K562 (cell line): ENCODE data around the gene TMEM43. TPM values are rescaled to one million over a fixed set of nuclear protein-coding genes. Genes with fewer than 3 reads are reported as not detected.

Experiments
- BDP1 ChIP-seq: IDR thresholded peaks from 3 replicates; pipeline ENCODE4 v1.6.1; 2011; ENCODE audit not compliant: insufficient read length, insufficient read depth
- CHD1 ChIP-seq: fragments of 200-600 bp; sonication (generic); IDR thresholded peaks from one replicate; pipeline ENCODE4 v1.6.1; 2012; ENCODE audit warnings: mild to moderate bottlenecking, moderate library complexity, low read length, inconsistent platforms
- HDAC8 ChIP-seq: fragments of 450-650 bp; IDR thresholded peaks from 2 replicates; pipeline ENCODE4 v1.6.1; 2016; ENCODE audit warnings: mild to moderate bottlenecking, missing genetic modification characterization, moderate library complexity, missing compliant biosample characterization
- HNRNPL ChIP-seq: fragments of 200-400 bp; formaldehyde crosslinking; IDR thresholded peaks from 2 replicates; pipeline ENCODE4 v1.6.1; 2017; ENCODE audit warnings: low read depth, mild to moderate bottlenecking, low read length
- KDM4B ChIP-seq, 2 experiments: fragments of 450-650 bp in 1 of 2; sonication (generic) in 1 of 2; IDR thresholded peaks; 2 replicates each; pipeline ENCODE4 v1.6.1; 2016 to 2017; ENCODE audit warnings: borderline replicate concordance in 2 of 2, antibody characterized with exemption in 1 of 2, low read depth in 1 of 2, mild to moderate bottlenecking in 1 of 2
- MBD2 ChIP-seq: sonication (generic); IDR thresholded peaks from 2 replicates; pipeline ENCODE4 v1.6.1; 2016; ENCODE audit warnings: low read depth, borderline replicate concordance
- NCOR1 ChIP-seq: fragments of 450-650 bp; IDR thresholded peaks from 2 replicates; pipeline ENCODE4 v1.6.1; 2016; ENCODE audit warnings: mild to moderate bottlenecking, moderate library complexity
- NR2F6 ChIP-seq: fragments of 450-650 bp; formaldehyde crosslinking; IDR thresholded peaks from 2 replicates; pipeline ENCODE4 v1.4.0; 2020; ENCODE audit warnings: mild to moderate bottlenecking
- PCBP2 ChIP-seq: fragments of 200-400 bp; formaldehyde crosslinking; IDR thresholded peaks from 2 replicates; pipeline ENCODE4 v1.6.1; 2018; ENCODE audit warnings: low read length, low read depth, mild to moderate bottlenecking, moderate library complexity; ENCODE audit not compliant: poor library complexity, severe bottlenecking
- RB1 ChIP-seq: fragments of 450-650 bp; IDR thresholded peaks from 2 replicates; pipeline ENCODE4 v1.6.1; 2017; ENCODE audit warnings: low read depth, mild to moderate bottlenecking
- SRF ChIP-seq, 2 experiments: fragments of 250-450, 450-650 bp in 1 of 2; sonication (Bioruptor Pico) in 1 of 2; sonication (generic) in 1 of 2; formaldehyde crosslinking; IDR thresholded peaks; 2 replicates each; pipeline versions ENCODE4 v1.5.0 to v1.5.1; 2020 to 2022; ENCODE audit warnings: mild to moderate bottlenecking in 1 of 2, missing genetic modification reagents in 1 of 2
- STAT5B ChIP-seq: fragments of 250-450 bp; sonication (Bioruptor Pico); IDR thresholded peaks from 2 replicates; pipeline ENCODE4 v1.8.0; 2021; ENCODE audit warnings: mild to moderate bottlenecking, inconsistent platforms
- ZNF140 ChIP-seq: fragments of 250-450 bp; sonication (Bioruptor Pico); IDR thresholded peaks from 2 replicates; pipeline ENCODE4 v1.8.0; 2021; ENCODE audit warnings: moderate library complexity, mild to moderate bottlenecking, inconsistent platforms
- ZNF589 ChIP-seq: fragments of 200-800 bp; sonication (Bioruptor generic); IDR thresholded peaks from 2 replicates; pipeline ENCODE4 v1.6.1; 2016; ENCODE audit warnings: low read depth, missing genetic modification characterization, missing compliant biosample characterization
- ZNF644 ChIP-seq: fragments of 200-800 bp; sonication (Bioruptor generic); IDR thresholded peaks from 2 replicates; pipeline ENCODE4 v1.6.1; 2016; ENCODE audit warnings: low read depth, missing genetic modification characterization, missing compliant biosample characterization
- polyA plus RNA-seq, 8 experiments: library from polyadenylated mRNA; depleted of rRNA in 4 of 8; stranded (reverse) in 5 of 8; unstranded in 3 of 8; fragments of >200 nt; fragmentation: Nextera tagmentation in 2 of 8; fragmentation: Illumina TruSeq in 1 of 8; extraction: Ambion mirVana in 2 of 8; extraction: Trizol in 1 of 8; gene quantifications; 2 replicates each; pipeline versions ENCODE4 v1.2.1 to v1.2.3, GENCODE V29; 2011 to 2014; ENCODE audit warnings: inconsistent platforms in 1 of 8, missing spikeins in 1 of 8
- total RNA-seq, 7 experiments: library from RNA; depleted of rRNA in 6 of 7; stranded (reverse); fragments of >200 nt in 6 of 7; fragmentation: Illumina TruSeq in 2 of 7; extraction: Trizol in 2 of 7; gene quantifications; 2 replicates each; pipeline versions ENCODE4 v1.2.1 to v1.2.3, GENCODE V29; 2011 to 2021; ENCODE audit warnings: low replicate concordance in 1 of 7
- TF ChIP-seq, protein P1 (sequence below): fragments of 450-650 bp; IDR thresholded peaks from 2 replicates; pipeline ENCODE4 v1.6.1; 2018; ENCODE audit not compliant: partially characterized antibody
- TF ChIP-seq, protein P2 (sequence below): fragments of 250-450 bp; sonication (Bioruptor Pico); IDR thresholded peaks from 2 replicates; pipeline ENCODE4 v1.5.0; 2021; ENCODE audit warnings: mild to moderate bottlenecking, moderate library complexity
- TF ChIP-seq, protein P3 (sequence below): fragments of 250-450 bp; sonication (Bioruptor Pico); IDR thresholded peaks from 2 replicates; pipeline ENCODE4 v1.4.0; 2020

The TMEM43 gene
- total and polyA plus RNA-seq, 9 of the 15 experiments (the other 6 are each of a cell fraction or from before 2014, with no cell fraction given): 16.7 to 46.1 (median 35.7) TPM

DNA sequence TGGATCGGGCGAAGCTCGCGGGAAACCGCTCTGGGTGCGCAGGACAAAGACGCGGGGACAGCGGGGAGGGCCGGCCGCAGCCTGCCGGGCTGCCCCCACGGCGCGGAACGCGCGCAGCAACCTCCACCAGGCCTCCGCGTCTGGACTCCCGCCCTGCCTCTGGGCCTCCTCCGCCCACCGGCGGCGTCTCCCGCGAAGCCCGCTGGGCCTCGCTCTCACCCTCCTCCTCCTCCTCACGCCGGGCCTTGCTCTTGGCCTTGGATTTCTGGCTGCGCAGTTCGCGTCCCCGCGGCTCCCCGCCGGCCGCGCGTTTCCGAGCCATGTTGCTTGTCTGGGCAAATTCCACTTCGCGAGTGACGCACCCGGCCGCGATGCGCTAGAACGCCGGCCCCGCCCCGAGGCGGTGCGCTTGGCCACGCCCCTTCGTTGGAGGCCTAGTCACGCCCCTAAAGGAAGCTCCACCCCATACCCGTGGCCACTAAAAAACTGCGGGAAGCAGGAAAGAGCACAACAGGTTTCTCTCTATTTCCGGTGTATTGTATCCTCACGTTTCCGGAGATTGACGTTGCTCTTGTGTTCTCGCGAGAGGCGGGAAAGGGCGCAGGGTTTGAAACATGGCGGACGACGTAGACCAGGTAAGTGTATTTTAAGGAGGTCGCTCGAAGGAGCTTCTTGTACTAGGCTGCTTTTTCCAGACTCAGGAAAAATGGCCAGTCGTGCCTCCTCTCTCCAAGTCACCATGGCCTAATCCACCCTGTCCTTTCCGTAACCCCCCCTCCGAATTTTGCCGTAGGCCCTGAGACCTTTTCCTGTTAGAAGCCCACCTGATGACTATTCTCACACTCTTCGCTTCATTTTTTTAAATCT, 53.6 kb downstream of the TMEM43 start, which contains the start of the genes LSM3 and XPC (continued):
- TF ChIP-seq PCBP2: no peak
- no peak for TF ChIP-seq BDP1
- peak in 1 of 2 experiments; percentile 84; a peak in 2 of 4 replicates for TF ChIP-seq SRF (CRISPR knock-in tag; IDR thresholded peaks at IDR 0.05)
- no peak for TF ChIP-seq HDAC8 (tag)
- TF ChIP-seq, protein P1, sequence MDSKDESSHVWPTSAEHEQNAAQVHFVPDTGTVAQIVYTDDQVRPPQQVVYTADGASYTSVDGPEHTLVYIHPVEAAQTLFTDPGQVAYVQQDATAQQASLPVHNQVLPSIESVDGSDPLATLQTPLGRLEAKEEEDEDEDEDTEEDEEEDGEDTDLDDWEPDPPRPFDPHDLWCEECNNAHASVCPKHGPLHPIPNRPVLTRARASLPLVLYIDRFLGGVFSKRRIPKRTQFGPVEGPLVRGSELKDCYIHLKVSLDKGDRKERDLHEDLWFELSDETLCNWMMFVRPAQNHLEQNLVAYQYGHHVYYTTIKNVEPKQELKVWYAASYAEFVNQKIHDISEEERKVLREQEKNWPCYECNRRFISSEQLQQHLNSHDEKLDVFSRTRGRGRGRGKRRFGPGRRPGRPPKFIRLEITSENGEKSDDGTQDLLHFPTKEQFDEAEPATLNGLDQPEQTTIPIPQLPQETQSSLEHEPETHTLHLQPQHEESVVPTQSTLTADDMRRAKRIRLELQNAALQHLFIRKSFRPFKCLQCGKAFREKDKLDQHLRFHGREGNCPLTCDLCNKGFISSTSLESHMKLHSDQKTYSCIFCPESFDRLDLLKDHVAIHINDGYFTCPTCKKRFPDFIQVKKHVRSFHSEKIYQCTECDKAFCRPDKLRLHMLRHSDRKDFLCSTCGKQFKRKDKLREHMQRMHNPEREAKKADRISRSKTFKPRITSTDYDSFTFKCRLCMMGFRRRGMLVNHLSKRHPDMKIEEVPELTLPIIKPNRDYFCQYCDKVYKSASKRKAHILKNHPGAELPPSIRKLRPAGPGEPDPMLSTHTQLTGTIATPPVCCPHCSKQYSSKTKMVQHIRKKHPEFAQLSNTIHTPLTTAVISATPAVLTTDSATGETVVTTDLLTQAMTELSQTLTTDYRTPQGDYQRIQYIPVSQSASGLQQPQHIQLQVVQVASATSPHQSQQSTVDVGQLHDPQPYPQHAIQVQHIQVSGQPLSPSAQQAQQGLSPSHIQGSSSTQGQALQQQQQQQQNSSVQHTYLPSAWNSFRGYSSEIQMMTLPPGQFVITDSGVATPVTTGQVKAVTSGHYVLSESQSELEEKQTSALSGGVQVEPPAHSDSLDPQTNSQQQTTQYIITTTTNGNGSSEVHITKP: no peak
- TF ChIP-seq, protein P2, sequence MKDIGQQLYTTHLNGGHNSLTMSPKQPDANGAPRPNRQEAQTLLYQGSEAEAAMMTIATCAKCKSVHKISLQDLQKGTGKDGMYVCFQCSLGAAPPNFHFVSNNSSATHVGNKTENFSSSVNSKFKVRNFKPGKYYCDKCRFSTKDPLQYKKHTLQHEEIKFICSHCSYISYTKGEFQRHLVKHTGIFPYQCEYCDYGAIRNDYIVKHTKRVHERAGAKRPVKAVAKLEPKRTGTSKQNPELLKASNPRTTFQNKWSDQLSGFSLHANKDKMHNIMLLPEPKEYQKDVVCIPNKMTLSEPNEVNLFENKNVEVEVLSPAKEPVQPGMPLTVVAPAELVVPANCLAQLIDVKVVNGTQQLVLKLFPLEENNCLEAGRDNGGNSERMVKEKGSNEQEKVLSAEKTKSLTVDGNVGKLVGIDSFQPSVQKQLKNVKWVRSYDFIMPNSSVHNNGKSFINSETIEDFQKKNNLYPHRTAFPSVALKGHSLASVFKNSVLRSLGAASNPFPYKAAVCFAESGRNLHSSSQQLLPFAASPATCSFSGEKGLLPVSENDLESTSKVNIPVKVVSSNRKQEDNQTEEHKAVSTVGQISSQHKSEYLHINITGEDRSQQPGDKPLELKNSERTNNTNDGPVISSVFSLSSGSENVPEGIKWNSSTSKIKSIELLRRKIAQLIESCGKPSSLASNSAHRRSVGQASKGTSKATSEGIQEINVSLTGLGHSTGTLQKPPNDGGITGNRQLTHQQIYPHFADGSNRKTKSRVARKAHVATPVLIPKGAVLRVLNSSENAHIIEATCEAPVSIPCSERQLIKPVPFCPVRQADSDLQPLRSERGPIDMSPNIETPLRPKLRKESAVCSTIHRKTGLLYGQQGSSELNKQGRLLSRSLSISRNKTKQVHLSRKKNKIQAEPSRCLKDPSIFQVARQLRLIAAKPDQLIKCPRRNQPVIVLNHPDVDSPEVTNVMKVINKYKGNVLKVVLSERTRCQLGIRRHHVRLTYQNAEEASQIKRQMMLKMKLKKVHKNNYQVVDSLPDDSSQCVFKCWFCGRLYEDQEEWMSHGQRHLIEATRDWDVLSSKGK: no peak
- peak in 1 of 2 experiments; percentile 71; a peak in 1 of 4 replicates for TF ChIP-seq KDM4B (IDR thresholded peaks at IDR 0.05; ENCODE audit: borderline replicate concordance in 2 of 2, low read depth in 1 of 2)
- 0 out of 2 replicates have a peak, but pooled peaks have one; percentile 59 for TF ChIP-seq HNRNPL
- no peak for TF ChIP-seq ZNF589 (CRISPR knock-in tag)
- TF ChIP-seq ZNF140 (CRISPR knock-in tag): no peak
- 0 out of 2 replicates have a peak, but pooled peaks have one; percentile 23 for TF ChIP-seq NR2F6 (CRISPR knock-in tag)
- TF ChIP-seq MBD2: peak; percentile 74; the same call in 1 of the 2 replicates
- peak; percentile 80 for TF ChIP-seq CHD1
- no peak for TF ChIP-seq STAT5B (CRISPR knock-in tag)
- 0 out of 2 replicates have a peak, but pooled peaks have one; percentile 50 for TF ChIP-seq ZNF644 (tag)
- peak; percentile 95 for TF ChIP-seq RB1
- TF ChIP-seq NCOR1: no peak
- TF ChIP-seq, protein P3, sequence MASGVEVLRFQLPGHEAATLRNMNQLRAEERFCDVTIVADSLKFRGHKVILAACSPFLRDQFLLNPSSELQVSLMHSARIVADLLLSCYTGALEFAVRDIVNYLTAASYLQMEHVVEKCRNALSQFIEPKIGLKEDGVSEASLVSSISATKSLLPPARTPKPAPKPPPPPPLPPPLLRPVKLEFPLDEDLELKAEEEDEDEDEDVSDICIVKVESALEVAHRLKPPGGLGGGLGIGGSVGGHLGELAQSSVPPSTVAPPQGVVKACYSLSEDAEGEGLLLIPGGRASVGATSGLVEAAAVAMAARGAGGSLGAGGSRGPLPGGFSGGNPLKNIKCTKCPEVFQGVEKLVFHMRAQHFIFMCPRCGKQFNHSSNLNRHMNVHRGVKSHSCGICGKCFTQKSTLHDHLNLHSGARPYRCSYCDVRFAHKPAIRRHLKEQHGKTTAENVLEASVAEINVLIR: peak; percentile 9
